WERI-Rb-1 (cell line): ENCODE results near the gene VPS54.

Experiments used
- DNase-seq: peaks from one replicate; pipeline ENCODE4 v3.0.0-alpha.2; 2020
- H3K27ac ChIP-seq: fragments of 250-450 bp; sonication (Bioruptor Pico); 2 replicates; pipeline ENCODE4 v1.5.1; 2020; ENCODE audit warnings: mild to moderate bottlenecking, moderate library complexity
- H3K27me3 ChIP-seq: fragments of 250-450 bp; sonication (Bioruptor Pico); 2 replicates; pipeline ENCODE4 v1.5.1; 2021; ENCODE audit warnings: mild to moderate bottlenecking, low read depth, moderate library complexity; ENCODE audit not compliant: insufficient read depth, severe bottlenecking
- H3K36me3 ChIP-seq: fragments of 250-450 bp; sonication (Bioruptor Pico); 2 replicates; pipeline ENCODE4 v1.5.1; 2020; ENCODE audit warnings: mild to moderate bottlenecking, moderate library complexity
- H3K4me3 ChIP-seq: 2 replicates; pipeline ENCODE4 v1.5.1; 2011; ENCODE audit warnings: low read depth, mild to moderate bottlenecking, control low read depth, low read length
- H3K9me3 ChIP-seq: fragments of 250-450 bp; sonication (Bioruptor Pico); 2 replicates; pipeline ENCODE4 v1.5.1; 2021; ENCODE audit warnings: mild to moderate bottlenecking, moderate library complexity; ENCODE audit not compliant: severe bottlenecking
- TF ChIP-seq, protein P1 (sequence below): IDR thresholded peaks from 2 replicates; pipeline ENCODE4 v1.5.1; 2011; ENCODE audit warnings: low read depth, mild to moderate bottlenecking, control low read depth, inconsistent platforms, low read length

VPS54 gene

GRCh38 chr2:63846487-63846886 is 172.7 kb downstream of the VPS54 start:
- no peaks in the 10 kb centered on the region; the same call in 1 of the 2 replicates for H3K36me3 ChIP-seq
- no peak overlapping the region for H3K4me3 ChIP-seq
- TF ChIP-seq, protein P1, sequence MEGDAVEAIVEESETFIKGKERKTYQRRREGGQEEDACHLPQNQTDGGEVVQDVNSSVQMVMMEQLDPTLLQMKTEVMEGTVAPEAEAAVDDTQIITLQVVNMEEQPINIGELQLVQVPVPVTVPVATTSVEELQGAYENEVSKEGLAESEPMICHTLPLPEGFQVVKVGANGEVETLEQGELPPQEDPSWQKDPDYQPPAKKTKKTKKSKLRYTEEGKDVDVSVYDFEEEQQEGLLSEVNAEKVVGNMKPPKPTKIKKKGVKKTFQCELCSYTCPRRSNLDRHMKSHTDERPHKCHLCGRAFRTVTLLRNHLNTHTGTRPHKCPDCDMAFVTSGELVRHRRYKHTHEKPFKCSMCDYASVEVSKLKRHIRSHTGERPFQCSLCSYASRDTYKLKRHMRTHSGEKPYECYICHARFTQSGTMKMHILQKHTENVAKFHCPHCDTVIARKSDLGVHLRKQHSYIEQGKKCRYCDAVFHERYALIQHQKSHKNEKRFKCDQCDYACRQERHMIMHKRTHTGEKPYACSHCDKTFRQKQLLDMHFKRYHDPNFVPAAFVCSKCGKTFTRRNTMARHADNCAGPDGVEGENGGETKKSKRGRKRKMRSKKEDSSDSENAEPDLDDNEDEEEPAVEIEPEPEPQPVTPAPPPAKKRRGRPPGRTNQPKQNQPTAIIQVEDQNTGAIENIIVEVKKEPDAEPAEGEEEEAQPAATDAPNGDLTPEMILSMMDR: no peak
- DNase-seq: no peak
- no peaks in the 10 kb centered on the region for H3K27me3 ChIP-seq
- no peak overlapping the region for H3K27ac ChIP-seq
- H3K9me3 ChIP-seq: no peaks in the 10 kb centered on the region

DNA sequence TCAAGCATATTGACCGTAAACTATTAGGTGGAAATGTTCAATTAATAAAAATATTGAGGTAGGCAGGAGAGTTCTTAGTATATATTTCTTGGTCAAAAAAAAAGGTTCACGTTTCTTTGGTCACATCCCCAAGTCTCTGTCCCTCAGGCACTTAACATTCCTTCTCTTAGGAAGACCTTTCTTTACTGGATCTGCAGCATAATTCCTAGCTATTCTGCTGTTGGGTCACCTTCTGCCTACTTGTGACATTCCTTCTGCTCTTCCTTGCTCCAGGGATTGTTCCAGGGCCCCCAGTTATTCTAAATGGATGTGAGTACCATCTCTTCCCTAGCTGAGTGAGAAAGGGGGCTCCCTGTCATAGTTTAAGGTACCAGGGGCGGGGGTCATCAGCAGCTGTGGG is 173.4 kb downstream of the VPS54 start:
- no peaks in the 10 kb centered on the region for H3K9me3 ChIP-seq
- no peak for DNase-seq
- H3K27me3 ChIP-seq: no peaks in the 10 kb centered on the region
- no peak overlapping the region for H3K4me3 ChIP-seq
- peaks cover 4% of the 10 kb centered on the region for H3K36me3 ChIP-seq
- H3K27ac ChIP-seq: no peak overlapping the region
- TF ChIP-seq, protein P1: no peak

DNA sequence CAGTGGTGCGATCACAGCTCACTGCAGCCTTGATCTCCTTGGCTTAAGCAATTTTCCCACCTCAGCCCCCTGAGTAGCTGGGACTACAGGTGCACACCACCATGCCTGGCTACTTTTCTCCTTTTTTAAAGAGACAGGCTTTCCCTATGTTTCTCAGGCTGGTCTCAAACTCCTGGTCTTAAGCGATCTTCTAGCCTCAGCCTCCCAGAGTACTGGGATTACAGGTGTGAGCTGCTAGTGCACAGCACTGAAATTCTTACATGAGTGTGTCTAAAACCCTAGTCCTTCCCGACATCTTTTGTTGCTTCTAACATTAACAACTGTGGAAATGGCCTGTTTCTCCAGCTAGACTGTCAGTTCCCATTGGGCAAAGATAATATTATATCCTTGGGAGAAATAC is 174.6 kb downstream of the VPS54 start:
- DNase-seq: no peak
- H3K36me3 ChIP-seq: peaks cover 4% of the 10 kb centered on the region
- no peak overlapping the region for H3K4me3 ChIP-seq
- no peaks in the 10 kb centered on the region for H3K9me3 ChIP-seq
- no peak overlapping the region for H3K27ac ChIP-seq
- no peaks in the 10 kb centered on the region for H3K27me3 ChIP-seq
- TF ChIP-seq, protein P1: no peak

DNA sequence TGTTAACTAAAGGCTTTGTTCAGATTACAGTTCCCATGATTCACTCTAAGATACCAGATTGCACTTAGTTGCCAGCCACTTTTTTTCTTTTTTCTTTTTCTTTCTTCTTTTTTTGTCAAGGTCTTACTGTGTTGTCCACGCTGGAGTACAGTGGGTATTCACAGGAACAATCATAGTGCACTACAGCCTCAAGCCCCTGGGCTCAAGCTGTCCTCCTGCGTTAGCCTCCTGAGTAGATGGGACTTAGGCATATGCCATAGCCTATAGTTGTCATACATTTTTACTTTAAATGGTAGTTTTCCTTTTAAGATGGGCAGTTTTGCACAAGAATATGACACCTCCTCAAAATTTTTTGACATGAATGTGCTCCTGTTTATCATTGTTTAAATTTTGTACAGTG is 175.4 kb downstream of the VPS54 start:
- Histone ChIP-seq H3K9me3 (no peaks in the 10 kb centered on the region), H3K27me3 (no peaks in the 10 kb centered on the region), H3K36me3 (peaks cover 4% of the 10 kb centered on the region), H3K4me3 (no peak overlapping the region), H3K27ac (no peak overlapping the region)
- DNase-seq: no peak
- TF ChIP-seq, protein P1: no peak

DNA sequence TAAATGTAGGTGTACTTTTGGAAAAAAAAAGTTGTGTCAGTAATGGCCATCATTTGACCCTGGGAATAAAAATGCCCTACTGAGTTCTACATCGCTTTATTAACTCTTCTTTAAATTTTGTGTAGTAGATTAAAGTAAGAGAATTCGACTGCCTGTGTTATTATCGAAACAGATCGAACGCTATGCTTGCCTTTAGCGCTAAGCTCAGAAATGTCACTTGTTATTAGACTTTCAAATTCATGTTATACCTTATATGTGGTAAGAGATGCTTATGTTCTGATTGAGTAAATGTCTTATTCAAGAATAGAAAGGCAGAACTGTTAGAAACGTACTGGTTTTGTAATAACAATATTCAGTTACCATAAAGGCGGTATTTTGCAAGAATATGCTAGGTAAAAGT is 176.1 kb downstream of the VPS54 start:
- Histone ChIP-seq H3K4me3 (peak overlapping the region; percentile 93), H3K27ac (no peak overlapping the region), H3K9me3 (no peaks in the 10 kb centered on the region), H3K36me3 (peaks cover 4% of the 10 kb centered on the region), H3K27me3 (no peaks in the 10 kb centered on the region)
- DNase-seq: no peak
- TF ChIP-seq, protein P1: no peak

DNA sequence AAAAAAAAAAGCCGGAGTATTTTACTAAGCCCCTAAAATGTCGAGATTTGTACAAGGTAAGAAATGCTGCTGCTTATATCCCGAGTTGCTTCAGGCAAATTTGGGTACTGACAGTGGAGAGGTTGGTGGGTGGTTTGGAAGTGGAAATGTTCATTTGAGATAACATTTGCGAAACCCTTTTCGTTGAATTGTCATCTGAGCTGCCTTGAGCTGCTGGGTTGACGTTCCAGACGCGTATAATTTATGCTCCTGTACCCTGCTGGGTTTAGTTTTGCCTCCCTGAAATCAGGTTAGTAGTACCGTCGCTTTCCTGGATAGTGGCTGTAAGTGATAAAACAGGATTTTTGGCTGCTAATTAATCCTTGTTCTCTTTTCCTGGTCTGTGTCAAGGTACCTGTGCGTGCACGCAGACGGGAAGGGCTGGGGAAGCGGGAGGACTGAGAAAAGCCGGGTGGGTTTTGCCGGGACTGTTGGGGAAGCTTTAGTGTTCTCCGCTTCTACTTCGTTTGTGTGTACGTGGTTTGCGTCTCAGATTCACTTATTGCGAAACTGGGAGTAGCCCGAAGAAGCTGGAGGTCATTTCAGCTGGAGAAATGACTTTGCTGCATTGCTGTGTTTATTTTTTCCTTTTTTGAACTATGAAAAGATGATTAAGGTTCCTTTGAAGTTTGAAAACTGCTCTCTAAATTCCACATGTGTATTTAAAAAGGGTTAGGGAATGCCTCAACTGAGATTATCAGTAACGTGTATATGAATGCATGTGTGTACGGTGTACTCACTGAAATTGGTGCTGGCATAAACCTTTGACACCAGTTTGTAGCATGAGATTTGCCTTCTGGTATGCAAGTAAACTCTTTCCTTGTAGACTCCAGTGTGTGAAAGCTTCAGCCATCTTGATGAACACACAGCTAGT is 176.8 kb downstream of the VPS54 start:
- DNase-seq: no peak
- H3K27me3 ChIP-seq: no peaks in the 10 kb centered on the region
- TF ChIP-seq, protein P1: no peak
- H3K4me3 ChIP-seq: peak overlapping the region; percentile 93
- no peaks in the 10 kb centered on the region for H3K9me3 ChIP-seq
- H3K36me3 ChIP-seq: peaks cover 4% of the 10 kb centered on the region
- H3K27ac ChIP-seq: peak overlapping the region; percentile 97
